Keratinocyte (primary cell): ENCODE results near the gene OPTC. TPM values are rescaled to one million over a fixed set of nuclear protein-coding genes. Genes with fewer than 3 reads are reported as not detected.
A peak's percentile ranks its signal among the peaks of the same experiment; 100 is the strongest.

Experiments
- DNase-seq: peaks from one replicate; pipeline ENCODE4 v3.0.0-alpha.2; 2011; ENCODE audit warnings: low read depth, missing footprints, low spot score
- FAIRE-seq: peaks from 2 replicates; lab custom pipeline; 2011; peaks lifted over from hg19 to GRCh38; lab: Jason Lieb, UNC
- H2AFZ ChIP-seq: 2 replicates; pipeline ENCODE4 v1.6.0; 2012; ENCODE audit warnings: low read length, control low read depth, inconsistent platforms; ENCODE audit not compliant: control insufficient read depth
- H3K27ac ChIP-seq: 2 replicates; pipeline ENCODE4 v1.5.1; 2011; ENCODE audit warnings: low read length; ENCODE audit not compliant: control insufficient read depth, insufficient read depth
- H3K27me3 ChIP-seq: 3 replicates; pipeline ENCODE4 v1.6.0; 2011; ENCODE audit warnings: low read length; ENCODE audit not compliant: control insufficient read depth, insufficient read depth; ENCODE audit errors: extremely low read depth
- H3K36me3 ChIP-seq, 2 experiments: 2 replicates in 1 of 2; 3 replicates in 1 of 2; pipeline ENCODE4 v1.5.1; 2011; ENCODE audit warnings: low read length in 2 of 2, mild to moderate bottlenecking in 1 of 2; ENCODE audit not compliant: control insufficient read depth in 2 of 2, insufficient read depth in 2 of 2; ENCODE audit errors: extremely low read depth in 1 of 2
- H3K4me1 ChIP-seq: 3 replicates; pipeline ENCODE4 v1.5.1; 2011; ENCODE audit warnings: low read length; ENCODE audit not compliant: control insufficient read depth, insufficient read depth; ENCODE audit errors: extremely low read depth
- H3K4me2 ChIP-seq: 3 replicates; pipeline ENCODE4 v1.6.0; 2011; ENCODE audit warnings: low read depth, low read length; ENCODE audit not compliant: control insufficient read depth, insufficient read depth; ENCODE audit errors: extremely low read depth
- H3K4me3 ChIP-seq, 3 experiments: fragments of 200-600 bp in 1 of 3; sonication (generic) in 1 of 3; 2 replicates in 2 of 3; 3 replicates in 1 of 3; pipeline ENCODE4 v1.5.1; 2011 to 2016; ENCODE audit warnings: low read length in 3 of 3, mild to moderate bottlenecking in 3 of 3, control low read depth in 2 of 3, inconsistent platforms in 1 of 3, low read depth in 1 of 3, mixed read lengths in 1 of 3, mixed run types in 1 of 3, moderate library complexity in 1 of 3; ENCODE audit not compliant: control insufficient read depth in 2 of 3, insufficient read depth in 2 of 3; ENCODE audit errors: extremely low read depth in 1 of 3
- H3K79me2 ChIP-seq: 2 replicates; pipeline ENCODE4 v1.6.0; 2012; ENCODE audit warnings: low read length; ENCODE audit not compliant: control insufficient read depth, insufficient read depth
- H3K9ac ChIP-seq: 3 replicates; pipeline ENCODE4 v1.6.0; 2011; ENCODE audit warnings: low read length; ENCODE audit not compliant: control insufficient read depth, insufficient read depth; ENCODE audit errors: extremely low read depth
- H3K9me1 ChIP-seq: 3 replicates; pipeline ENCODE4 v1.6.0; 2011; ENCODE audit warnings: low read length; ENCODE audit not compliant: control insufficient read depth, insufficient read depth; ENCODE audit errors: extremely low read depth
- H3K9me3 ChIP-seq: 2 replicates; pipeline ENCODE4 v1.5.1; 2012; ENCODE audit warnings: low read depth, low read length; ENCODE audit not compliant: control insufficient read depth
- H4K20me1 ChIP-seq: 3 replicates; pipeline ENCODE4 v1.6.0; 2011; ENCODE audit warnings: low read length; ENCODE audit not compliant: control insufficient read depth, insufficient read depth; ENCODE audit errors: extremely low read depth
- CTCF ChIP-seq, 3 experiments: IDR thresholded peaks in 1 of 3; conservative IDR thresholded peaks in 1 of 3; optimal IDR thresholded peaks in 1 of 3; 2 replicates in 2 of 3; 3 replicates in 1 of 3; pipeline versions ENCODE3 to v1.5.1; 2011; ENCODE audit warnings: low read length in 3 of 3, mild to moderate bottlenecking in 3 of 3, moderate library complexity in 2 of 3, control low read depth in 1 of 3, inconsistent platforms in 1 of 3; ENCODE audit not compliant: insufficient read depth in 2 of 3; ENCODE audit errors: extremely low read depth in 1 of 3
- EZH2 ChIP-seq: IDR thresholded peaks from one replicate; pipeline ENCODE4 v1.6.1; 2012; ENCODE audit warnings: inconsistent platforms, mild to moderate bottlenecking, low read length, moderate library complexity
- dilution Hi-C: fragments of 300-500 bp; cut with MboI; formaldehyde crosslinking; loops from one replicate; pipeline ENCODE4 v1.7.0; 2020; ENCODE audit warnings: low sequenced_read_pairs; ENCODE audit not compliant: extremely low pct_ligation_motif_present
- polyA plus RNA-seq, 5 experiments: library from polyadenylated mRNA; depleted of rRNA in 3 of 5; stranded (reverse) in 3 of 5; stranded (forward) in 1 of 5; unstranded in 1 of 5; fragments of >200 nt; gene quantifications; 1 replicate in 1 of 5; 2 replicates in 3 of 5; 3 replicates in 1 of 5; pipeline versions ENCODE4 v1.2.1 to v1.2.3, GENCODE V29; 2011 to 2012; ENCODE audit warnings: missing spikeins in 2 of 5, low read depth in 1 of 5, low replicate concordance in 1 of 5

The OPTC gene
- polyA plus RNA-seq, 1 donor (not counting 4 experiments of a cell fraction or from before 2014, with no cell fraction given): not detected

- no peaks in the 10 kb centered on the region for H3K9me3 ChIP-seq
- peaks cover 20% of the 10 kb centered on the region for H3K4me1 ChIP-seq
- H3K27me3 ChIP-seq: no peaks in the 10 kb centered on the region
- H3K4me3 ChIP-seq: no peak overlapping the region
- H3K9me1 ChIP-seq: no peaks in the 10 kb centered on the region
- TF ChIP-seq CTCF (optimal IDR thresholded peaks at IDR 0.05 in 1 of 3, IDR thresholded peaks at IDR 0.05 in 1 of 3, conservative IDR thresholded peaks at IDR 0.05 in 1 of 3; ENCODE audit: extremely low read depth in 1 of 3, insufficient read depth in 2 of 3, low read length in 3 of 3): no peak
- TF ChIP-seq EZH2: no peak
- DNase-seq (no peak), FAIRE-seq (no peak)
- no peaks in the 10 kb centered on the region for H3K79me2 ChIP-seq
- H4K20me1 ChIP-seq: no peaks in the 10 kb centered on the region
- dilution Hi-C loops: no loop called here
- peak overlapping the region; percentile 79 for H2AFZ ChIP-seq
- peak overlapping the region; percentile 39 for H3K27ac ChIP-seq
- H3K4me2 ChIP-seq: peak overlapping the region; percentile 77
- H3K36me3 ChIP-seq: no peaks in the 10 kb centered on the region
- peak overlapping the region; percentile 16 for H3K9ac ChIP-seq
These were observed 13.9 kb upstream of the OPTC start for GRCh38 chr1:203480084-203480483.

- H3K9me3 ChIP-seq: no peaks in the 10 kb centered on the region
- peak overlapping the region; percentile 77 for H3K4me2 ChIP-seq
- peak overlapping the region; percentile 39 for H3K27ac ChIP-seq
- FAIRE-seq: peak; percentile 88
- dilution Hi-C loops: no loop called here
- H3K79me2 ChIP-seq: no peaks in the 10 kb centered on the region
- peak; percentile 60 for DNase-seq
- peak overlapping the region in 1 of 3 experiments; percentile 32 for H3K4me3 ChIP-seq
- peak overlapping the region; percentile 16 for H3K9ac ChIP-seq
- TF ChIP-seq EZH2 (no peak), CTCF (optimal IDR thresholded peaks at IDR 0.05 in 1 of 3, IDR thresholded peaks at IDR 0.05 in 1 of 3, conservative IDR thresholded peaks at IDR 0.05 in 1 of 3; ENCODE audit: extremely low read depth in 1 of 3, insufficient read depth in 2 of 3, low read length in 3 of 3) (no peak)
- peak overlapping the region; percentile 79 for H2AFZ ChIP-seq
- H4K20me1 ChIP-seq: no peaks in the 10 kb centered on the region
- H3K36me3 ChIP-seq: no peaks in the 10 kb centered on the region
- peaks cover 17% of the 10 kb centered on the region for H3K4me1 ChIP-seq
- no peaks in the 10 kb centered on the region for H3K9me1 ChIP-seq
- no peaks in the 10 kb centered on the region for H3K27me3 ChIP-seq
These were observed 13.3 kb upstream of the OPTC start for GRCh38 chr1:203480525-203481084.
